Measurements from ENCODE around the gene ALOX5AP.

- no peak for TF ChIP-seq CTCF (IDR thresholded peaks at IDR 0.05)
- no peak for TF ChIP-seq EZH2 (IDR thresholded peaks at IDR 0.05)
These were observed 49.4 kb upstream of the ALOX5AP start for GRCh38 chr13:30685987-30686386.
